Activated CD4-positive, alpha-beta memory T cell treated with anti-CD3 and anti-CD28 coated beads for 36 hours (primary cell): ENCODE results near the gene ECM1. TPM values are rescaled to one million over a fixed set of nuclear protein-coding genes. Genes with fewer than 3 reads are reported as not detected.

Experiments
- CTCF ChIA-PET: fragments of 350-600 bp; sonication (Branson Sonifier 250); formaldehyde crosslinking; loops from one replicate; lab custom pipeline; 2021; ENCODE audit warnings: antibody characterized with exemption, inconsistent platforms; lab: Charles Lee
- POLR2A ChIA-PET: fragments of 350-600 bp; sonication (Branson Sonifier 250); formaldehyde crosslinking; loops from one replicate; lab custom pipeline; 2021; ENCODE audit warnings: antibody characterized with exemption; lab: Charles Lee
- DNase-seq: peaks from one replicate; pipeline ENCODE4 v3.0.0-alpha.2; 2020
- H3K27ac Mint-ChIP-seq: one replicate; pipeline ENCODE4 v1.8.0; 2021; ENCODE audit warnings: mixed read lengths
- H3K27me3 Mint-ChIP-seq: one replicate; pipeline ENCODE4 v1.8.0; 2021; ENCODE audit warnings: mixed read lengths
- H3K36me3 Mint-ChIP-seq: one replicate; pipeline ENCODE4 v1.8.0; 2021; ENCODE audit warnings: mixed read lengths
- H3K4me1 Mint-ChIP-seq: one replicate; pipeline ENCODE4 v1.8.0; 2021; ENCODE audit warnings: low read depth, mixed read lengths
- H3K4me3 Mint-ChIP-seq: one replicate; pipeline ENCODE4 v1.8.0; 2021; ENCODE audit warnings: mild to moderate bottlenecking, mixed read lengths
- H3K9me3 Mint-ChIP-seq: one replicate; pipeline ENCODE4 v1.8.0; 2021; ENCODE audit warnings: mixed read lengths
- intact Hi-C: fragments of 100-400 bp; cut with micrococcal nuclease; formaldehyde crosslinking; loops from one replicate; pipeline ENCODE4 v1.15.1; 2023
- total RNA-seq, 2 experiments: library from RNA; stranded (reverse); gene quantifications; one replicate each; pipeline ENCODE4 v1.2.3, GENCODE V29; 2021

ECM1 gene
- total RNA-seq, 2 experiments from 2014 or later = 1.1 to 1.5 TPM

DNA sequence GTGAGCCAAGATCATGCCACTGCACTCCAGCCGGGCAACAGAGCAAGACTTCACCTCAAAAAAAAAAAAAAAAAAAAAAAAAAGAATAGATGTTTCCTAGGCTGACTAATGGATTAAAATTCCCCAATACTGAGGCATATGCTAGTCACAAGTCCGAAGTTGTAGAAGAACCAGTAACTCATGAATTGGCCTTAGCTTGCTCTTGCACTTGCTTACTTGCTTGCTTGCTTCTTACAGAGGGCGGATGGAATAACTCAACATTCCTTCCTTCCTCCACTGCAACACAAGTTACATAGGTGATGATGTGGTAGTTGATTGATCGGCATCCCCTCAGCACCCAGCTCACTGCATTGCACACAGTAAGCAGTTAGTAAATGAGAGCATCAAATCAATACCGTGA is 23.5 kb upstream of the ECM1 start:
- intact Hi-C loops = loop anchor here (10.0 kb wide), 1 partner anchor 490 kb away; the partner anchor contains the start of gene CERS2
- CTCF ChIA-PET = no interaction called here
- H3K27ac Mint-ChIP-seq = no peak overlapping the region

DNA sequence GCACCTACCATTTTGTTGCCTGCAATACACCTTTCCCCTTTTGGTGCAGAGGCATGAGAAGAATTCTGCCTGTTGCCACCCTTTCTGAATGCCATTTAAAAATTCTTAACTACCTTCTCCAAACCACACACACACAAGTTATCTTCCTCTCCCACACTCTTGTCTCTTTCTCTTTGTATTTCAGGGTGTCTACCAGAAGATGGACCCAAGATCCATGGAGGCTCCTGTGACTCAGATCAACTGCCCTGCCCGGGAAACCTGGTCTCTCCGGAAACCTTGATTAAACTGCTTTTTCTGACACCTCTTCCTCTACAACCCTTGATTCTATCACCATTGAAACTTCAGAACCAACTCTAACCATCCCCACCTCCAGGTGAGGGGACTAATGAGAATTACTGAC is 23.0 kb upstream of the ECM1 start:
- ChIA-PET POLR2A (no interaction called here), CTCF (no interaction called here)
- no peak for DNase-seq
- intact Hi-C loops = loop anchor here (5.0 to 10.0 kb wide), 3 partner anchors 127 to 490 kb away; partner anchors contain the start of genes CA14 and CERS2
- no peaks in the 10 kb centered on the region for H3K9me3 Mint-ChIP-seq
- peaks cover 21% of the 10 kb centered on the region for H3K4me1 Mint-ChIP-seq
- no peak overlapping the region for H3K4me3 Mint-ChIP-seq
- H3K27ac Mint-ChIP-seq = peak overlapping the region; percentile 28
- H3K27me3 Mint-ChIP-seq = no peaks in the 10 kb centered on the region
- peaks cover 8% of the 10 kb centered on the region for H3K36me3 Mint-ChIP-seq

More for the DNA sequence above, 23.5 kb upstream of the ECM1 start:
- POLR2A ChIA-PET = no interaction called here
- Mint-ChIP-seq H3K36me3 (peaks cover 8% of the 10 kb centered on the region), H3K27me3 (no peaks in the 10 kb centered on the region), H3K9me3 (no peaks in the 10 kb centered on the region), H3K4me3 (no peak overlapping the region), H3K4me1 (peaks cover 21% of the 10 kb centered on the region)
- DNase-seq = no peak

DNA sequence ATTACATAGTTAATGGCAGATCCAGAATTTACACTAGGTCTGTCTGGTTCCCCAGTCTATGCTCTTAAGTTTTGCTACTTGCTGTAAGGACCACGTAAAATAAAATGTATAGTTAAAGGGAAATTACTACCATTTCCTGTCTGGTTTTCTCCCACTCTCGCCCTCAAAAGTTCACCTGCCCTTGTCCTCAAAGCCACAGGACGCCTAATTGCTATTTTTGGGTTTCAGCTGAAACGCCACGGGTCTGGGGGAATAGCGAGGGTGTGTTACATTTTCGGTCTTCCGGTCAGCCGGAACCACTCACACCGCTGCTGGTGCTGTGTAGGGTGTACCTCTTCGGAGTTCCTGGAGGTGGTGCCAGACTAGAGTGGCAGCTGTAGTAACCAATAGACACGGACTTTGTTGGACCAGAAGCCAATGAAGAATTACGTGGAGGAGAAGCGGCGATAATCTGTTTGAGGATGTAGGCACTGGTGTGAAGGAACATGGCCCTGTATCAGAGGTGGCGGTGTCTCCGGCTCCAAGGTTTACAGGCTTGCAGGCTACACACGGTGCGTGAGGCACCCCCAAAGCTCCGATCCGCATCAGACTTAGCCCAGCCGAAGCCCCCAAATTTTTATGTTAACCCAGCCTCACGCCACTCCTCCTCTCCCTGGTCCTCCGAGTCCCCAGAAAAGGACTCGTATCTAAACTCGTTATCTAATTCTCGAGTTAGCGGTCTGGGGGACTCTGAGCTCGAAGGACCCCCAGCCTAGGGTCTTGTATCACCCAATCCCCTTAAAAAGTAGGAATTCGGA is 20.7 kb upstream of the ECM1 start, which contains the start of gene TARS2:
TARS2 (plus strand) TSS at position 454 of the 797 bp plus-strand sequence; CDS start at position 486, 32 bp downstream.
- Mint-ChIP-seq H3K9me3 (no peaks in the 10 kb centered on the region), H3K27me3 (no peaks in the 10 kb centered on the region), H3K4me1 (peaks cover 21% of the 10 kb centered on the region), H3K4me3 (peak within 1 kb of the TSS; percentile 83), H3K27ac (peak within 1 kb of the TSS; percentile 90), H3K36me3 (peaks cover 23% of the 10 kb centered on the region)
- intact Hi-C loops = loop anchor here (1.0 to 10.0 kb wide), 7 partner anchors 28 to 488 kb away; partner anchors contain the start of genes CA14, CERS2, FALEC and RPRD2
- DNase-seq = peak; percentile 98
- CTCF ChIA-PET = interaction anchor here (0.7 to 2.2 kb wide), 3 partner anchors 46 to 708 kb away, joined by 3 to 10 read pairs (median 3); no protein-coding TSS in a partner anchor
- POLR2A ChIA-PET = interaction anchor here (1.0 to 1.4 kb wide), 5 partner anchors 28 to 89 kb away, joined by 3 to 4 read pairs (median 3); partner anchors contain the start of gene FALEC

DNA sequence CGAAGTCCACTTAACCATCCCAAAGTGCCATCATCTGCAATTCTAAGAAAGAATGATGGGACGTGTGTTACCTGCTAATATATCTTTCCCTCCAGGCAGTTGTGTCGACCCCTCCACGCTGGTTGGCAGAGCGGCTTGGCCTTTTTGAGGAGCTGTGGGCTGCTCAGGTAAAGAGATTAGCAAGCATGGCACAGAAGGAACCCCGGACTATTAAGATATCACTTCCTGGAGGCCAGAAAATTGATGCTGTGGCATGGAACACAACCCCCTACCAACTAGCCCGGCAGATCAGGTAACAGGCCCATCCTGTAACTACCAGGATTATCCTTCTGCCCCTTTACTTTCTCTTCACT is 20.2 kb upstream of the ECM1 start:
- Mint-ChIP-seq H3K4me3 (peak overlapping the region; percentile 83), H3K27me3 (no peaks in the 10 kb centered on the region), H3K4me1 (peaks cover 21% of the 10 kb centered on the region), H3K27ac (peak overlapping the region; percentile 90), H3K9me3 (no peaks in the 10 kb centered on the region), H3K36me3 (peaks cover 25% of the 10 kb centered on the region)
- intact Hi-C loops = loop anchor here (1.0 to 10.0 kb wide), 7 partner anchors 28 to 487 kb away; partner anchors contain the start of genes CA14, CERS2, FALEC and RPRD2
- ChIA-PET CTCF (interaction anchor here (1.2 to 2.2 kb wide), 2 partner anchors 45 to 232 kb away, joined by 3 to 10 read pairs; no protein-coding TSS in a partner anchor), POLR2A (interaction anchor here (0.6 to 1.2 kb wide), 4 partner anchors 28 to 164 kb away, joined by 3 to 4 read pairs (median 4); partner anchors contain the start of gene FALEC)
- DNase-seq = no peak

DNA sequence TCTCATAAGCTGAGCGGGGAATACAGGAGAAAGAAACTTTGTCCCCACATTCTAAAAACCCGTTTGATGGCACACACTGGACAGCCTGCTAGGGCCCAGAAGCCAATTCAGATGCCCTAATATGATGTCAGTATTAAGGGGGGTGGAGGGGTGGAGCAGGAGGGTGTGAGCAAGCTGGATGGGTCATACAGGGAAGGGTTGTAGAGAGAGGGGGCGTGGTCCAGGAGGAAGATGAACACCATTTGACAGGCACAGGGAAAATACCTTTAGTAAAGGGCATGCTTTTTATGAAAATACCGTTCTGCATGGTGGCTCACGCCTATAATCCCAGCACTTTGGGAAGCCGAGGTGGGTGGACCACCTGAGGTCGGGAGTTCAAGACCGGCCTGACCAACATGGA is 14.7 kb upstream of the ECM1 start:
- intact Hi-C loops = no loop called here
- ChIA-PET CTCF (no interaction called here), POLR2A (no interaction called here)
- Mint-ChIP-seq H3K9me3 (no peaks in the 10 kb centered on the region), H3K36me3 (peaks cover 34% of the 10 kb centered on the region), H3K27me3 (no peaks in the 10 kb centered on the region), H3K4me3 (no peak overlapping the region), H3K27ac (no peak overlapping the region), H3K4me1 (peaks cover 7% of the 10 kb centered on the region)
- no peak for DNase-seq

DNA sequence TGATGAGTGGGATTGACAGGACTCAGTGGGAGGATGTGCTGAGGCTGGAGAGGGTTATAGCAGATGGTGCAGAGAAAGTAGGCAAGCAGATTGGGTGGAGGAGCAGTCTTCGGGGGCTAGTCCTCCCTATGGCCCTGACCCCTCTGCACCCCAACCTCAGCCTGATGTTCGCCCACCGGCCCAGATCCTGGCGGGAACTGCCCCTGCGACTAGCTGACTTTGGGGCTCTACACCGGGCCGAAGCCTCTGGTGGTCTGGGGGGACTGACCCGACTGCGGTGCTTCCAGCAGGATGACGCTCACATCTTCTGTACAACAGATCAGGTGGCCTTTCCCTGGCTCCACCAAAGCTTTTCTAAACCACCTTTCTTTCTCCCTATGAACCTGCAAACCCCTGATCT is 9.6 kb upstream of the ECM1 start:
- no peaks in the 10 kb centered on the region for H3K27me3 Mint-ChIP-seq
- ChIA-PET CTCF (interaction anchor here (1.2 kb wide), 1 partner anchor 34 kb away, joined by 3 read pairs; no protein-coding TSS in a partner anchor), POLR2A (no interaction called here)
- no peaks in the 10 kb centered on the region for H3K9me3 Mint-ChIP-seq
- intact Hi-C loops = no loop called here
- no peak for DNase-seq
- H3K36me3 Mint-ChIP-seq = peaks cover 23% of the 10 kb centered on the region
- no peaks in the 10 kb centered on the region for H3K4me1 Mint-ChIP-seq
- H3K27ac Mint-ChIP-seq = no peak overlapping the region
- H3K4me3 Mint-ChIP-seq = no peak overlapping the region

DNA sequence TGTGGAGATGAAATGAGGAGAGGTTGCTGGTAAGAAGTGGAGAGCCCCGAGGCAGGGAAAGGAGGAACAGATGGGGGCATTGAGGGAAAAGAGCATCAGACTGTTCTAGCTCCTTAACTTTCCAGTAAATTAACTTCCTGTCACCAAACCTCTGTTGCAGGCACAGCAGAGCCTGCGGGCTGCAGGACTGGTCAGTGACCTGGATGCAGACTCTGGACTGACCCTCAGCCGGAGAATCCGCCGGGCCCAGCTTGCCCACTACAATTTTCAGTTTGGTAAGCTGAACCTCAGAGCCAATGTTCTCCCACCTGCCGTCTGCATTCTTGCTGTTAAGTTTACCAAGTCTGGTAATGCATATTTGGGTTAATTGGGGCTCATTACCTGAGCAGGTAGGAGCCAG is 2.5 kb upstream of the ECM1 start:
- peaks cover 23% of the 10 kb centered on the region for H3K36me3 Mint-ChIP-seq
- POLR2A ChIA-PET = no interaction called here
- intact Hi-C loops = no loop called here
- no peak overlapping the region for H3K4me3 Mint-ChIP-seq
- H3K27ac Mint-ChIP-seq = no peak overlapping the region
- CTCF ChIA-PET = no interaction called here
- H3K4me1 Mint-ChIP-seq = peaks cover 3% of the 10 kb centered on the region
- no peaks in the 10 kb centered on the region for H3K27me3 Mint-ChIP-seq
- no peaks in the 10 kb centered on the region for H3K9me3 Mint-ChIP-seq
- no peak for DNase-seq

DNA sequence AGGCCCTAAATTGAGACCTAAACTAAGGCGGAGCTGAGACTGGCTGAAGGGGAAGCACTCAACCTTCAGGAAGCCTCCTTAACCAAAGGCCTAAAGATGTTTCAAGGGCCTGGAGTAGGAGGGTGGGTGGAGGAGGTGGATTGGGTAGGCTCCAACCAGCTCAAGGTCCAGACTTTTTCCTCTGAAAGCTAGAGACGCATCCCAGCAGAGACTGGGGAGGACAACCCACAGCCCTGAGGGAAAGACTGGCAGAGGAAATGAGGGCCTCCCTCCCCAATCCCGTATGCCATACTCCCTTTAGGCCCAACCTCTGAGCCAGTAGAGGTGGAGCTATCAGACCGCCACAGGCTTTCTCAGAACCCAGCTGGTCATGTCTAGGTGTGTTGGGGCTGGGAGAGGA is 1.1 kb downstream of the ECM1 start:
- no peaks in the 10 kb centered on the region for H3K27me3 Mint-ChIP-seq
- H3K9me3 Mint-ChIP-seq = no peaks in the 10 kb centered on the region
- peaks cover 3% of the 10 kb centered on the region for H3K4me1 Mint-ChIP-seq
- no peak for DNase-seq
- ChIA-PET CTCF (no interaction called here), POLR2A (no interaction called here)
- intact Hi-C loops = no loop called here
- no peak overlapping the region for H3K4me3 Mint-ChIP-seq
- H3K27ac Mint-ChIP-seq = no peak overlapping the region
- H3K36me3 Mint-ChIP-seq = peaks cover 20% of the 10 kb centered on the region

DNA sequence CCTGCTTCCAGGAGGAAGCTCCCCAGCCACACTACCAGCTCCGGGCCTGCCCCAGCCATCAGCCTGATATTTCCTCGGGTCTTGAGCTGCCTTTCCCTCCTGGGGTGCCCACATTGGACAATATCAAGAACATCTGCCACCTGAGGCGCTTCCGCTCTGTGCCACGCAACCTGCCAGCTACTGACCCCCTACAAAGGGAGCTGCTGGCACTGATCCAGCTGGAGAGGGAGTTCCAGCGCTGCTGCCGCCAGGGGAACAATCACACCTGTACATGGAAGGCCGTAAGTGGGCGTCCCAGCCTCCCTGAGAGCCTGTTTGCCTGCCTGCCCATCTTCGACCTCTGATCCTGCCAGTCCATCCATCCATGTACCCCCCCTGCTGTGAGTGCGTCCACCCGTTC is 3.6 kb downstream of the ECM1 start:
- H3K36me3 Mint-ChIP-seq = peaks cover 9% of the 10 kb centered on the region
- H3K27ac Mint-ChIP-seq = no peak overlapping the region
- no peaks in the 10 kb centered on the region for H3K9me3 Mint-ChIP-seq
- H3K4me3 Mint-ChIP-seq = no peak overlapping the region
- DNase-seq = no peak
- ChIA-PET CTCF (no interaction called here), POLR2A (no interaction called here)
- intact Hi-C loops = loop anchor here (10.0 kb wide), 1 partner anchor 257 kb away; the partner anchor contains the start of gene CA14
- no peaks in the 10 kb centered on the region for H3K27me3 Mint-ChIP-seq
- peaks cover 11% of the 10 kb centered on the region for H3K4me1 Mint-ChIP-seq

DNA sequence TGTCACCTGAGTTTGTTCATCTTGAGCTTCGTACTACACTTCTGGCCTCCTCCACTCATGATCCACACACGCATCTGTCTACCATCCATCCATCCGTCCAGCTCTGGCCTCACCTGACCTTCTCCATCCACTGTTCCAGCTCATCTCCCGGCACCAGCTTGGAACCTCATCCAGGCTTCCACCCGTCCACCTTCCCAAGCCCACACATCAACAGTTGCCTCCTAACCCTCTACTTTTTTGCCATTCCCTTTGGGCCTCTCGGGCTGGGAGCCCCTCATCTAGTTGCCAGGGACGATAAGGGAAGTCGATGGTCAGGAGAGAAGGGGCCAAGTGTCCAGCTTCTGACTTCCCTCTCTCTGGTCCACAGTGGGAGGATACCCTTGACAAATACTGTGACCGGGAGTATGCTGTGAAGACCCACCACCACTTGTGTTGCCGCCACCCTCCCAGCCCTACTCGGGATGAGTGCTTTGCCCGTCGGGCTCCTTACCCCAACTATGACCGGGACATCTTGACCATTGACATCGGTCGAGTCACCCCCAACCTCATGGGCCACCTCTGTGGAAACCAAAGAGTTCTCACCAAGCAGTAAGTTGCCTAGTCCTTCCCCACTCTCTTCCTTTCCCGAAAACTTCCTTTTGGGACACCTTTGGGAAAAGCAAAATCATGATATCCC is 4.2 kb downstream of the ECM1 start:
- Mint-ChIP-seq H3K36me3 (peaks cover 4% of the 10 kb centered on the region), H3K27me3 (no peaks in the 10 kb centered on the region), H3K9me3 (no peaks in the 10 kb centered on the region), H3K27ac (no peak overlapping the region), H3K4me1 (peaks cover 14% of the 10 kb centered on the region), H3K4me3 (no peak overlapping the region)
- intact Hi-C loops = loop anchor here (10.0 kb wide), 1 partner anchor 257 kb away; the partner anchor contains the start of gene CA14
- ChIA-PET POLR2A (no interaction called here), CTCF (interaction anchor here (0.6 kb wide), 1 partner anchor 12 kb away, joined by 3 read pairs; no protein-coding TSS in a partner anchor)
- no peak for DNase-seq

DNA sequence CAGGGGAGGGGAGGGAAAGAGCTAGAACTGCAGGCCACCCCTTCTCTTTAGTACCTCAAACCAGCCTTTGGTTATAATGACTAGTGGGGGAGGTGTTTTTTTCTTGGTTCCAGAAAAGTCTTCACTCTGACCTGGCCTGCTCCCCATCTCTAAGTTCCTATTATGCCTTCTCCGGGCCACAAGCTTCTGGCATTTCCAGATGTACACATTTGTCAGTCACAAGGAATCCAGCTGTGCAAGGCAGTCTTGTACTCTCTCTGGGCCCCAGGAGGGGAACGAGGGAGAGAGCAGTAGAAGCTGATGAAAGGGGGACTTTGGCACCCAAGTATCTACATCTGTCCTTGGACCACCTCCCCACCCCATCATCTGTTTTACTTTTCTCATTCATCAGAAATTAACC is 4.9 kb downstream of the ECM1 start:
- H3K4me3 Mint-ChIP-seq = no peak overlapping the region
- intact Hi-C loops = loop anchor here (10.0 kb wide), 1 partner anchor 258 kb away; the partner anchor contains the start of gene CA14
- POLR2A ChIA-PET = no interaction called here
- no peak for DNase-seq
- no peaks in the 10 kb centered on the region for H3K36me3 Mint-ChIP-seq
- no peaks in the 10 kb centered on the region for H3K9me3 Mint-ChIP-seq
- peaks cover 12% of the 10 kb centered on the region for H3K4me1 Mint-ChIP-seq
- H3K27me3 Mint-ChIP-seq = no peaks in the 10 kb centered on the region
- CTCF ChIA-PET = no interaction called here
- no peak overlapping the region for H3K27ac Mint-ChIP-seq
